Breast epithelium (tissue), 4 donors: ENCODE data around the gene ACVR1. TPM values are rescaled to one million over a fixed set of nuclear protein-coding genes. Genes with fewer than 3 reads are reported as not detected.
A peak's percentile ranks its signal among the peaks of the same experiment; 100 is the strongest.

ENCODE experiments used
- DNase-seq, 2 donors: peaks; one replicate each; pipeline ENCODE4 v3.0.0-alpha.2; 2019; ENCODE audit warnings: low spot score in 2 of 2
- H3K27ac ChIP-seq, 2 donors: fragments of 200-600 bp; sonication (generic) in 1 of 2; one replicate each; pipeline ENCODE4 v1.5.1; 2016 to 2019; ENCODE audit warnings: mild to moderate bottlenecking in 1 of 2
- H3K27me3 ChIP-seq, 2 donors: fragments of 200-600 bp; sonication (generic) in 1 of 2; one replicate each; pipeline versions ENCODE4 v1.5.1 to v1.6.0; 2017 to 2019; ENCODE audit warnings: control low read depth in 1 of 2, mild to moderate bottlenecking in 1 of 2
- H3K36me3 ChIP-seq: fragments of 200-600 bp; one replicate; pipeline ENCODE4 v1.5.1; 2019
- H3K4me1 ChIP-seq, 2 donors: fragments of 200-600 bp; sonication (generic); one replicate each; pipeline ENCODE4 v1.5.1; 2016 to 2019; ENCODE audit warnings: control low read depth in 1 of 2
- H3K4me3 ChIP-seq, 3 donors: fragments of 200-600 bp; sonication (generic); 1 replicate in 2 of 3; 2 replicates in 1 of 3; pipeline ENCODE4 v1.5.1; 2016 to 2019; ENCODE audit warnings: mild to moderate bottlenecking in 3 of 3, moderate library complexity in 2 of 3
- H3K9me3 ChIP-seq, 2 donors: fragments of 200-600 bp; sonication (generic) in 1 of 2; one replicate each; pipeline ENCODE4 v1.5.1; 2016 to 2019; ENCODE audit warnings: control low read depth in 1 of 2
- POLR2A ChIP-seq: fragments of 450-650 bp; IDR thresholded peaks from one replicate; pipeline ENCODE4 v1.6.1; 2016; ENCODE audit warnings: antibody characterized with exemption, mild to moderate bottlenecking, moderate library complexity
- POLR2AphosphoS5 ChIP-seq, 3 donors: sonication (generic); formaldehyde crosslinking; IDR thresholded peaks; one replicate each; pipeline ENCODE4 v1.6.1; 2017; ENCODE audit warnings: antibody characterized with exemption in 3 of 3
- intact Hi-C: fragments of 100-400 bp; cut with DNase I; formaldehyde crosslinking; loops from one replicate; pipeline ENCODE4 v1.15.1; 2023; ENCODE audit warnings: low total_unique reads
- total RNA-seq, 3 donors: library from RNA; depleted of rRNA; stranded (reverse); fragments of >200 nt; gene quantifications; one replicate each; pipeline ENCODE4 v1.1.0, GENCODE V29; 2016
- TF ChIP-seq, protein P1 (sequence below), 3 donors: fragments of 450-650 bp; IDR thresholded peaks; one replicate each; pipeline ENCODE4 v1.5.1; 2016 to 2017; ENCODE audit warnings: antibody characterized with exemption in 3 of 3, mild to moderate bottlenecking in 3 of 3, moderate library complexity in 3 of 3

ACVR1 gene
- total RNA-seq, 3 donors from 2014 or later, result 31.5 to 45.4 (median 32.8) TPM

DNA sequence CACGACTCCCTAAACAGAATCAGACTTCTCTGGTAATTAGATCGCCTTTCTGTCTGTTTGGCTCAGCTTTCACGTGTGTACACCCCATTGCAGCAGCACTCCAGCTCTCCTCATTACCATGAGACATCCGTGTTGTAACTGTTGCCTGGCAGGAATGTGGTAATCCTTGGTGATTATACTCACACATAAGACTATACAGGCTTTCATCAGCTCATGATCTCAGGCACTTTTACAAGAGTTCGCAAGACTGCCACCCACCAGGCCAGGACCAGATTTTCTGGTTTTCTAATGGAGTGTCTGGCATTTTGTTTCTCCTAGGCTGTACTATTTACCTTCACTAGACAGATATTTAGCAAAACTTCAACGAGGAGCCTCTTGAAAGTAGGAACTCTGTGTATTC is 50.2 kb downstream of the ACVR1 start:
- H3K4me1 ChIP-seq, result no peaks in the 10 kb centered on the region
- peak in 2 of 3 donors; percentile 68 for TF ChIP-seq POLR2AphosphoS5 (IDR thresholded peaks at IDR 0.05)
- TF ChIP-seq, protein P1, sequence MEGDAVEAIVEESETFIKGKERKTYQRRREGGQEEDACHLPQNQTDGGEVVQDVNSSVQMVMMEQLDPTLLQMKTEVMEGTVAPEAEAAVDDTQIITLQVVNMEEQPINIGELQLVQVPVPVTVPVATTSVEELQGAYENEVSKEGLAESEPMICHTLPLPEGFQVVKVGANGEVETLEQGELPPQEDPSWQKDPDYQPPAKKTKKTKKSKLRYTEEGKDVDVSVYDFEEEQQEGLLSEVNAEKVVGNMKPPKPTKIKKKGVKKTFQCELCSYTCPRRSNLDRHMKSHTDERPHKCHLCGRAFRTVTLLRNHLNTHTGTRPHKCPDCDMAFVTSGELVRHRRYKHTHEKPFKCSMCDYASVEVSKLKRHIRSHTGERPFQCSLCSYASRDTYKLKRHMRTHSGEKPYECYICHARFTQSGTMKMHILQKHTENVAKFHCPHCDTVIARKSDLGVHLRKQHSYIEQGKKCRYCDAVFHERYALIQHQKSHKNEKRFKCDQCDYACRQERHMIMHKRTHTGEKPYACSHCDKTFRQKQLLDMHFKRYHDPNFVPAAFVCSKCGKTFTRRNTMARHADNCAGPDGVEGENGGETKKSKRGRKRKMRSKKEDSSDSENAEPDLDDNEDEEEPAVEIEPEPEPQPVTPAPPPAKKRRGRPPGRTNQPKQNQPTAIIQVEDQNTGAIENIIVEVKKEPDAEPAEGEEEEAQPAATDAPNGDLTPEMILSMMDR (IDR thresholded peaks at IDR 0.05), result no peak
- H3K27ac ChIP-seq, result peak overlapping the region; percentile 85 to 88
- peak in 1 of 2 donors; percentile 74 for DNase-seq
- no peaks in the 10 kb centered on the region for H3K36me3 ChIP-seq
- no peak overlapping the region for H3K4me3 ChIP-seq
- no peaks in the 10 kb centered on the region for H3K9me3 ChIP-seq
- intact Hi-C loops, result no loop called here
- no peaks in the 10 kb centered on the region for H3K27me3 ChIP-seq

DNA sequence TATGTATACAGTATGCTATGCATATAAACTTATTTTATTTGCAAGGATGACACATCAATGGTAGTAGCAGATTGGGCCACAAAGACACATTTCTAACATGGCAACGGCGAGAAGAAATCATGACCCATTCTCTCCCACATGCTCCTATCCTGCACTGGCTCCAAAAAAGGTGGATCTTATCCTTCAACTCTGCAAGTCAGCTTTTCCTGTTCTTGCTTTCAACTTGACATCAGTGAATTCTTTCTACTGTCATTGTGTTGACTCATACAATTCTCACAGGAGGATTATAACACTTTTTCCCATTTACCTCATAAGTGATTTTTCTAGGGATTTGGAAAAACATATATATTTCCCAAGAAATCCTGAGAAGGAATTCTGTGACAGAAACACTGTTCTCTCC is 53.1 kb downstream of the ACVR1 start:
- intact Hi-C loops, result no loop called here
- TF ChIP-seq POLR2A (no peak), POLR2AphosphoS5 (IDR thresholded peaks at IDR 0.05) (no peak)
- TF ChIP-seq, protein P1 (IDR thresholded peaks at IDR 0.05), result no peak

DNA sequence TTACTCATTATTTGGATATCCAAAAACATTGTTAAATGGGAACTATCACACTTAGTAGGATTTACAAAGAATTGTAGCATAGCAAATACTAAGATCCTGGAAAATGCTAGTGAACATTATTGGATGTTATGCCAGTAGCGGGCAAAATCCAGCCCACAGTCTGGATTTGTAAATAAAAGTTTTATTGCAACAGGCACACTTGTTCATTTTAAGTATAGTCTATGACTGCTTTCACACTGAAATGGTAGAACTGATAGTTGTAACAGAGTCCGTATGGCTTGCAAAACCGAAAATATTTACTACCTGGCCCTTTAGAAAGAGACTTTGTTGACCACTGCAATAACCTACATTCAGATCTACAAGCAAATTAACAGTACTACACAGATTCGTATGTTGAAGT is 53.6 kb downstream of the ACVR1 start:
- no peaks in the 10 kb centered on the region for H3K27me3 ChIP-seq
- no peak overlapping the region for H3K4me3 ChIP-seq
- TF ChIP-seq, protein P1 (IDR thresholded peaks at IDR 0.05), result no peak
- TF ChIP-seq POLR2A, result no peak
- TF ChIP-seq POLR2AphosphoS5 (IDR thresholded peaks at IDR 0.05), result no peak
- intact Hi-C loops, result no loop called here
- no peaks in the 10 kb centered on the region for H3K9me3 ChIP-seq
- no peaks in the 10 kb centered on the region for H3K4me1 ChIP-seq
- DNase-seq, result no peak
- no peaks in the 10 kb centered on the region for H3K36me3 ChIP-seq
- H3K27ac ChIP-seq, result no peak overlapping the region

More for the DNA sequence above, 53.1 kb downstream of the ACVR1 start:
- no peak for DNase-seq
- H3K9me3 ChIP-seq, result no peaks in the 10 kb centered on the region
- H3K27me3 ChIP-seq, result no peaks in the 10 kb centered on the region
- no peaks in the 10 kb centered on the region for H3K36me3 ChIP-seq
- no peak overlapping the region for H3K4me3 ChIP-seq
- no peak overlapping the region for H3K27ac ChIP-seq
- H3K4me1 ChIP-seq, result no peaks in the 10 kb centered on the region

DNA sequence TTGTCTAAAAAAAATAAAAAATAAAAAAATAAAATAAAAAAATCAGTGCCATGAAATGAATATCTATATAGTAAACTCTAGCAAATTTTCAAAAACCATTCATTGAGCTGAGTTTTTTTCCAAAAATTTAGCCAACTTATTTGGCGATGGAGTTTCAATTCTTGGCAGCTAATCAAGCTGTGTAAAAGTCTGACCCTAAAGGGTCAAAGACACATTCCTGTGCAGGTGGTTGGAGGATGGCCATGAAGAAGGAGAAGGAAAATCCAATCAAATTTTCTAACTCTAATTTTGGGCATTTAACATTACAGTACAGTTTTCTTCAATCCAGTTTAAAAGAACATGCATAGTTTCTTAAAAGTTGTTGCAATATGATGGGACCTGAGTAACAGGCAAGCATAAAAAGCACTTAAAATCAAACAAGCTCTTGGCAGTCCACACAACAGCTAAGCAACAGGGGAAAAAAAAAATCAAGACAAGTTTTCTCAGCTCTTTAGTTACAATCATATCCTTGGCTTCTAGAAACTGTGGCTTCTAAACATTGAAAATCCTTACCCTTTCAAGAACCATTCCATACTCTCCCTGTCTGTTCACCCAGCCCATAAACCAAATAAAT is 54.5 kb downstream of the ACVR1 start:
- DNase-seq, result no peak
- Histone ChIP-seq H3K4me3 (no peak overlapping the region), H3K4me1 (no peaks in the 10 kb centered on the region), H3K27me3 (no peaks in the 10 kb centered on the region), H3K27ac (peak overlapping the region in 1 of 2 donors; percentile 64), H3K36me3 (no peaks in the 10 kb centered on the region), H3K9me3 (no peaks in the 10 kb centered on the region)
- TF ChIP-seq POLR2AphosphoS5 (IDR thresholded peaks at IDR 0.05) (no peak), POLR2A (no peak)
- TF ChIP-seq, protein P1 (IDR thresholded peaks at IDR 0.05), result no peak
- intact Hi-C loops, result no loop called here

DNA sequence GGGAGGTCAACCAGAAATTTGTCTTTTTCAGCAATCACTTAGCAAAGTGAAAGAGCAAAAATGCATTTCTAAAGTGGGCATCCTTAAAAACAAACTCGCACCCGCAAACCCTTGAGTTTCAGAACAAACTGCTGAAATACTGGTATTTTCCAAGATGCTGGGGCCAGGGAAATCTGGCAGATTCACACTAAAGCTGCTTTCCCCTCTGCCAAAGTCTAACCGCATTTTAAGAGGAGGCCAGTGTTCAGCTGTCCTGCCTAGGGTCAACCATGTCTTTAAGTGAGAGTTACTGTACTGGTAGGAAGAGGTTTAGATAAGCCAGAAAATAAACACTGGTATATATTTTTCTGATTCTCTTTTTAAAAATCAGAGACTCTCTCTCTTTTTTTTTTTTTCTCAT is 55.9 kb downstream of the ACVR1 start:
- H3K4me3 ChIP-seq, result no peak overlapping the region
- H3K27me3 ChIP-seq, result no peaks in the 10 kb centered on the region
- no peaks in the 10 kb centered on the region for H3K9me3 ChIP-seq
- peak overlapping the region in 1 of 2 donors; percentile 8 for H3K27ac ChIP-seq
- intact Hi-C loops, result no loop called here
- H3K36me3 ChIP-seq, result no peaks in the 10 kb centered on the region
- H3K4me1 ChIP-seq, result no peaks in the 10 kb centered on the region
- TF ChIP-seq, protein P1 (IDR thresholded peaks at IDR 0.05), result no peak
- TF ChIP-seq POLR2A (no peak), POLR2AphosphoS5 (IDR thresholded peaks at IDR 0.05) (no peak)
- DNase-seq, result no peak
